Mesenteric fat pad (tissue), 1 donor: Measurements from ENCODE around the gene CBLL2. TPM values are rescaled to one million over a fixed set of nuclear protein-coding genes. Genes with fewer than 3 reads are reported as not detected.

Experiments used
- total RNA-seq: library from RNA; stranded (reverse); fragmentation: NEBNext Ultra II Directional; extraction: Animal tissue kit (Norgen Biotek cat#: 25700); gene quantifications from one replicate; pipeline ENCODE4 v1.2.1, GENCODE V29; 2021
- donor health status: DM: yes; HTN: yes; CAD: no.

The CBLL2 gene
- total RNA-seq, 1 donor from 2014 or later: not detected

Other genes starting within 250 kb of the CBLL2 start
- 0.45 TPM for gene PHEX, start 240.6 kb upstream of the CBLL2 start, total RNA-seq